ENCODE results near the gene SCN5A.

- TF ChIP-seq EP300 (IDR thresholded peaks at IDR 0.05) (no peak), POLR2AphosphoS5 (IDR thresholded peaks at IDR 0.05) (no peak), CTCF (IDR thresholded peaks at IDR 0.05) (no peak)
These were observed 122.7 kb downstream of the SCN5A start for GRCh38 chr3:38526792-38527191.
